GM12878 (cell line): ENCODE measurements around the gene GDE1. TPM values are rescaled to one million over a fixed set of nuclear protein-coding genes. Genes with fewer than 3 reads are reported as not detected.
A peak's percentile ranks its signal among the peaks of the same experiment; 100 is the strongest.

Experiments
- ATF2 ChIP-seq: IDR thresholded peaks from 2 replicates; pipeline ENCODE4 v1.6.1; 2012; ENCODE audit warnings: low read length, inconsistent platforms
- BACH1 ChIP-seq: fragments of 450-650 bp; IDR thresholded peaks from 2 replicates; pipeline ENCODE4 v1.6.1; 2017; ENCODE audit warnings: mild to moderate bottlenecking, borderline replicate concordance
- BCL3 ChIP-seq: IDR thresholded peaks from 2 replicates; pipeline ENCODE4 v1.6.1; 2011; ENCODE audit warnings: borderline replicate concordance, low read depth, mild to moderate bottlenecking, moderate library complexity, low read length; ENCODE audit not compliant: insufficient read depth, poor library complexity, severe bottlenecking
- CHD4 ChIP-seq: fragments of 200-600 bp; sonication (generic); IDR thresholded peaks from 2 replicates; pipeline ENCODE4 v1.6.1; 2016; ENCODE audit warnings: mild to moderate bottlenecking
- CTCF ChIP-seq, 3 experiments: IDR thresholded peaks in 2 of 3; conservative IDR thresholded peaks in 1 of 3; 2 replicates each; pipeline ENCODE4 v1.5.1; 2011; ENCODE audit warnings: low read depth in 3 of 3, low read length in 3 of 3, mild to moderate bottlenecking in 3 of 3, control low read depth in 2 of 3, moderate library complexity in 2 of 3, inconsistent platforms in 1 of 3, mixed read lengths in 1 of 3; ENCODE audit not compliant: control insufficient read depth in 2 of 3, insufficient read depth in 1 of 3; ENCODE audit errors: extremely low read depth in 1 of 3
- HDAC6 ChIP-seq: fragments of 200-600 bp; sonication (generic); IDR thresholded peaks from one replicate; pipeline ENCODE4 v1.8.0; 2017; ENCODE audit warnings: antibody characterized with exemption; ENCODE audit not compliant: unreplicated experiment
- KAT2A ChIP-seq: conservative IDR thresholded peaks from 2 replicates; pipeline ENCODE4 v1.6.1; 2011; ENCODE audit warnings: low read depth, low read length; ENCODE audit not compliant: control insufficient read depth
- KLF5 ChIP-seq: fragments of 450-650 bp; IDR thresholded peaks from 2 replicates; pipeline ENCODE4 v1.6.1; 2014; ENCODE audit warnings: mild to moderate bottlenecking; ENCODE audit not compliant: partially characterized antibody
- MEF2B ChIP-seq: fragments of 450-650 bp; IDR thresholded peaks from 2 replicates; pipeline ENCODE4 v1.6.1; 2018; ENCODE audit warnings: mild to moderate bottlenecking, moderate library complexity; ENCODE audit not compliant: partially characterized antibody, poor library complexity, severe bottlenecking
- MXI1 ChIP-seq: fragments of 150-350 bp; IDR thresholded peaks from 2 replicates; pipeline ENCODE4 v1.6.1; 2011; ENCODE audit warnings: low read depth, mild to moderate bottlenecking, inconsistent platforms, low read length, improper control_type of control experiment
- RELA ChIP-seq: fragments of 450-650 bp; IDR thresholded peaks from 2 replicates; pipeline ENCODE4 v1.8.0; 2014; ENCODE audit warnings: borderline replicate concordance; ENCODE audit not compliant: partially characterized antibody
- SIX5 ChIP-seq: IDR thresholded peaks from 2 replicates; pipeline ENCODE4 v1.6.1; 2011; ENCODE audit warnings: mild to moderate bottlenecking, low read depth, low read length, moderate library complexity; ENCODE audit not compliant: severe bottlenecking
- SP1 ChIP-seq: IDR thresholded peaks from one replicate; pipeline ENCODE4 v1.6.1; 2011; ENCODE audit warnings: low read depth, low read length
- SRF ChIP-seq, 2 experiments: IDR thresholded peaks; 2 replicates each; pipeline ENCODE4 v1.6.1; 2011; ENCODE audit warnings: low read depth in 2 of 2, low read length in 2 of 2, mild to moderate bottlenecking in 1 of 2, moderate library complexity in 1 of 2
- TCF12 ChIP-seq: IDR thresholded peaks from 2 replicates; pipeline ENCODE4 v1.6.1; 2011; ENCODE audit warnings: low read depth, mild to moderate bottlenecking, low read length
- YBX1 ChIP-seq: fragments of 450-650 bp; IDR thresholded peaks from 2 replicates; pipeline ENCODE4 v1.6.1; 2016; ENCODE audit warnings: antibody characterized with exemption
- ZBTB11 ChIP-seq: fragments of 450-650 bp; formaldehyde crosslinking; IDR thresholded peaks from 2 replicates; pipeline ENCODE4 v1.5.0; 2022; ENCODE audit warnings: mild to moderate bottlenecking, missing genetic modification characterization
- ZNF217 ChIP-seq: fragments of 450-650 bp; IDR thresholded peaks from 2 replicates; pipeline ENCODE4 v1.6.1; 2017; ENCODE audit warnings: antibody characterized with exemption, mild to moderate bottlenecking
- ZNF622 ChIP-seq: fragments of 450-650 bp; IDR thresholded peaks from 2 replicates; pipeline ENCODE4 v1.6.1; 2017; ENCODE audit warnings: mild to moderate bottlenecking, inconsistent platforms
- ZSCAN29 ChIP-seq: fragments of 450-650 bp; IDR thresholded peaks from 2 replicates; pipeline ENCODE4 v1.6.1; 2017; ENCODE audit warnings: mild to moderate bottlenecking, moderate library complexity
- polyA plus RNA-seq, 11 experiments: library from polyadenylated mRNA; depleted of rRNA in 4 of 11; unstranded in 6 of 11; stranded (reverse) in 5 of 11; fragments of >200 nt; fragmentation: Nextera tagmentation in 4 of 11; fragmentation: Illumina TruSeq in 1 of 11; extraction: Ambion mirVana in 4 of 11; extraction: Trizol in 1 of 11; gene quantifications; 1 replicate in 1 of 11; 2 replicates in 10 of 11; pipeline versions ENCODE4 v1.2.1 to v1.2.3, GENCODE V29; 2011 to 2016; ENCODE audit warnings: inconsistent platforms in 2 of 11, missing spikeins in 2 of 11, low read depth in 1 of 11
- total RNA-seq, 4 experiments: library from RNA; depleted of rRNA in 3 of 4; stranded (reverse); fragments of >200 nt in 3 of 4; fragmentation: Illumina TruSeq in 1 of 4; extraction: Trizol in 1 of 4; gene quantifications; 2 replicates each; pipeline versions ENCODE4 v1.2.1 to v1.2.3, GENCODE V29; 2013 to 2021
- TF ChIP-seq, protein P1 (sequence below): IDR thresholded peaks from 2 replicates; pipeline ENCODE4 v1.6.1; 2011; ENCODE audit warnings: borderline replicate concordance, low read depth, mild to moderate bottlenecking, moderate library complexity, mixed read lengths, low read length; ENCODE audit not compliant: insufficient read depth; ENCODE audit errors: extremely low read length

The GDE1 gene
- total and polyA plus RNA-seq, 10 of the 15 experiments (the other 5 are each of a cell fraction or from before 2014, with no cell fraction given) = 14.8 to 31.8 (median 21.0) TPM

DNA sequence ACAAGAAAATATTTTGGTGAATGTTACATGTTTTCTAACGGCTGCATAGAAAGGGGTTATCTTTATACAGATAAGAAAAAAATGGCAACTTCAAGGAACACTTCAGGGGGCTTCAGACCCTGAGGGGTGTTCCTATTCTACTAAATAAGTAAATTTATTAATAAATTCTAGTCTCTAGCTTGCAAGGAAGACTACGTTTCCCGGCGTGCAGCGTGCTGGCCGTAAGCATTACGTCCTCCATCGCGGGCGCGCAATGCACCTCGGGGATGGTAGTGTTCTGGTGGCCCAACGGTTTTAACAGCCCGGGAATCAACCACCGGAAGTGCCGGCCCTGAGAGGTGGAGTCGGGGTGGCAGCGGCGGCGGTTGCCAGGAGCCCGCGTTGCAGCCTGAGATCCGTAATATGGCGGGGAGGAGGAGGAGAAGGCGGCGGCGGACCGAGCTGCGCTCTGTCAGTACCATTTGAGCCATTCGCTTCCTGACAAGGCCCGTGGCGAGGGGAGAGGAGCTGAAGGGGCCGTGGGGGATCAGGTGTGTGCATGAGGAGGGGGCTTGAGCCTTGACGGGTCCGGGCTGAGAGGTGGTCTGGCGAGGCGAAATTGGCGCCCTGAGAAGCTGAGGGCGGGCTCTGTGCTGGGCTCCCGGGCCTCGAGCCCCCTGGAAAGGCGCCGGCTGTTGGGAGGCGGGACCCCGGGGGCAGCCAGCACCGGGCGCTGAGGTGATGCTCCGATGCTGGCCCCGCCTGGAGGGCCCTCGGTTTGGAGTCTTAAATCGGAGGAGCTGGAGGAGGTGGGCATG, 1.9 kb upstream of the GDE1 start, which contains the start of gene CCP110 (continued):
- TF ChIP-seq, protein P1, sequence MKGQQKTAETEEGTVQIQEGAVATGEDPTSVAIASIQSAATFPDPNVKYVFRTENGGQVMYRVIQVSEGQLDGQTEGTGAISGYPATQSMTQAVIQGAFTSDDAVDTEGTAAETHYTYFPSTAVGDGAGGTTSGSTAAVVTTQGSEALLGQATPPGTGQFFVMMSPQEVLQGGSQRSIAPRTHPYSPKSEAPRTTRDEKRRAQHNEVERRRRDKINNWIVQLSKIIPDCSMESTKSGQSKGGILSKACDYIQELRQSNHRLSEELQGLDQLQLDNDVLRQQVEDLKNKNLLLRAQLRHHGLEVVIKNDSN = no peak
- TF ChIP-seq KLF5 (no peak), CTCF (IDR thresholded peaks at IDR 0.05 in 2 of 3, conservative IDR thresholded peaks at IDR 0.05 in 1 of 3; ENCODE audit: control insufficient read depth in 2 of 3, extremely low read depth in 1 of 3, insufficient read depth in 1 of 3, low read depth in 3 of 3, low read length in 3 of 3) (no peak), SP1 (peak; percentile 11), MEF2B (peak; percentile 23), YBX1 (no peak), SRF (IDR thresholded peaks at IDR 0.05; ENCODE audit: low read depth in 2 of 2, low read length in 2 of 2) (no peak), ZBTB11 (CRISPR knock-in tag) (no peak), KAT2A (no peak), BACH1 (no peak), TCF12 (0 out of 2 replicates have a peak, but pooled peaks have one; percentile 11), ZNF622 (no peak), BCL3 (no peak), ZNF217 (no peak), SIX5 (peak; percentile 100), CHD4 (no peak), HDAC6 (no peak), RELA (no peak), ZSCAN29 (no peak), MXI1 (peak; percentile 92), ATF2 (no peak)
